GM18870 (cell line): ENCODE results near the gene ENTREP1.
"Not testable (repeated sequence)": the region's sequence is repeated elsewhere in the genome, so short reads cannot be mapped to it uniquely, and the experiment has no call there.

Experiments
- ATAC-seq: cut with Tn5 transposase; IDR thresholded peaks from one replicate; pipeline ENCODE4 v1.9.1; 2021; ENCODE audit warnings: moderate library complexity; ENCODE audit not compliant: unreplicated experiment

The ENTREP1 gene, protein sequence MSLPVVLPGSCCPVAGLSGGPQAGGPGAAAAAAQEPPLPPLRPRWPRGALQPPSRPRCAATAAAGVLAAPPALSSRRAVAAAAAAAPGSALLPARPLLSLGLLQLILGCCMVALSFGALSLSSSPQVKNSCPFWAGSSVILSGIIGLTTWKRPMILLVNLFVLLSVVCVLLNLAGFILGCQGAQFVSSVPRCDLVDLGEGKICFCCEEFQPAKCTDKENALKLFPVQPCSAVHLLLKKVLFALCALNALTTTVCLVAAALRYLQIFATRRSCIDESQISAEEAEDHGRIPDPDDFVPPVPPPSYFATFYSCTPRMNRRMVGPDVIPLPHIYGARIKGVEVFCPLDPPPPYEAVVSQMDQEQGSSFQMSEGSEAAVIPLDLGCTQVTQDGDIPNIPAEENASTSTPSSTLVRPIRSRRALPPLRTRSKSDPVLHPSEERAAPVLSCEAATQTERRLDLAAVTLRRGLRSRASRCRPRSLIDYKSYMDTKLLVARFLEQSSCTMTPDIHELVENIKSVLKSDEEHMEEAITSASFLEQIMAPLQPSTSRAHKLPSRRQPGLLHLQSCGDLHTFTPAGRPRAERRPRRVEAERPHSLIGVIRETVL

DNA sequence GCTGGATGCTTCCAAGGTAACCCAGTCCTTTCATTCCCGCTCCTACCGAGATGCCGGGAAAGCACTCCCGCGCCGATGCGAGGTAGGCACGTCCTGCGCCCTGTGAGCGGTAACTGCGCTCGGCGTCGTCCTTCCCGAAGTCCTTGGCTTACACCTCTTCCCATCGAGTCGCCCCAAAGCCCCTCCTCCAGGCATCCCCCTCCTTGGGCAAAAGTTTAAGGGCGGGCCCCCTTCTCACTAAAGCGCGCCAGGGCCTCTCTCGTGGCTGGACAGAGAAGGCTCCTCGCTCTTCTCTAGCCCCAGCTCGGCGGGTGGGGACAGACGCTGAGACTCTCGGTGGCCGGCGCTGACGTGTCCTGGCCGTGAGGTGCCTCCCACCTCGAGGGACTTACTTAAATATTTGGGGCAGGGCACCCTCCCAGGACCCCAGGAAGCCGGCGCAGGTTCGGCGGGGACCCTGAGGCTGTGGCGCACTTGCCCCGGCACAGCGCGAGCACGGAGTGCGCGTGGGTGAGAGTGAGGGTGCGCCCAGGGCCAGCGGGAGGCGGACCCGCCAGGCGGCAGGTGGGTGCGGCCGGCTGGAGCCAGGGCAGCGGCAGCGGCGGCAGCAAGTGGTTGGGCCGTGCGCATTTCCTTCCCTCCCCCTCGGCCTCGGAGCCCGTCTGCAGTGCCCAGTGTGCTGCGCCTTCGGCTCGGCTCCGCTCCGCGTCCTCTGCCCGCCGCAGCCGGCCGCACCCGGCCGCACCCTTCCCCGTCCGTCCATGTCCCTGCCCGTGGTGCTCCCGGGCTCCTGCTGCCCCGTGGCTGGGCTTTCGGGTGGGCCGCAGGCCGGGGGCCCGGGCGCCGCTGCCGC lies at the start of gene ENTREP1:
TSS of gene ENTREP1 (plus strand) at position 667 of the 853 bp plus-strand sequence. CDS start at position 762, 95 bp downstream.
- ATAC-seq, result no peak

DNA sequence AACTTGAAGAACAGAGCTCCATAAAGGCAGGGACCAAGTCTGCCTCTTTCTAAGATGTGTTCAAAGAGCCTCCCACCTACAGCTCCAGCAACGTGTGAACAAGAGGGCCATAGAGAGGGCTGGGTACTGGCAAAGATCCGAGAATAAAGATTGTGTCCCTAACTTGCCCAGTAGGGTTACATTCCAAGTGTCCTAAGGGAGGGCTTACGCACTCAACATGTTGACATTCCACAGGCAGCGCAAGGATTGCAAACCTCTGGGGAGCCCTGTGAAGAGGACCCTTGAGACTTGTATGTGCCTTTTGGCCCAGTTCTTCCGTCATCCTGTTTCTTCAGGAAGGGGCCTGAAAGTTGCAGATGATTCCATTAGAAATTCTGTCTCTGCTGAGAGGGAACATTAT lies 48.2 kb upstream of the ENTREP1 start:
- ATAC-seq, result no peak

DNA sequence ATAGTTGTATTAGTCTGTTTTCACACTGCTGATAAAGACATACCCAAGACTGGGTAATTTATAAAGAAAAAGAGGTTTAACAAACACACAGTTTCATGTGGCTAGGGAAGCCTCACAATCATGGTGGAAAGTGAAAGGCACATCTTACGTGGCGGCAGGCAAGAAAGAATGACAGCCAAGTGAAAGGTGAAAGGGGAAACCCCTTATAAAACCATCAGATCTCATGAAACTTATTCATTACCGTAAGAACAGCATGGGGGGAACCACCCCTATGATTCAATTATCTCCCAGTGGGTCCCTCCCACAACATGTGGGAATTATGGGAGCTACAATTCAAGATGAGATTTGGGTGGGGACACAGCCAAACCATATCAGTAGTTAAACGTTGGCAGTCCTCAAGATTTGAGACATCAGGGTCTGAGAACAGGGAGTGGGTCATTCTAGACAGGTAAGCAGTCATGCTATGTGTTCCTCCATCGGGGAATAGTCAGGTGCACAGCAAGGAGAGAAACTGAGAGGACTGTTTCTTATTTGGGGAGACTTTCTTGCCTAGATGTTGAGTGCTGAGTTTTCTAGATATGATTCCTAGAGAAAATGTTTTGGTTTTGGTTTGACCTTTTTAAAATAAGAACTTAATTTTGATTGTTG lies 45.8 kb upstream of the ENTREP1 start:
- ATAC-seq, result no peak

DNA sequence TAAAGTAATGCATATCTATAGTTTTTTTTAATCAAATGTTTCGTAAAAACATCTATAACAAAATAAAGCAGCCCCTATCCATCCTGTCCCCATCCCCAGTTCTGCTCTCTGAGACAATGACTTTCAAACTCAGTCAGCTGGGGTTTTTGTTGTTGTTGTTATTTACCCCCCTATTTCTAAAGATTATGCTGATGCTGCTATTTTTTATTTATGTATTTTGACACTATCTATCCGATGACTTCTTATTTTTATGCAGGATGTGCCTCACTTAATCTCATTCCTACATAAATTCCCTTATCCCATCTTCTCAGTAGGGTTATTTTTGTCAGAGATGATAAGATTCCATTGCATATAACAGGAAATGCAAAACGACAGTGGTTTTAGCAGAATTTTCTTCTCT lies 45.3 kb upstream of the ENTREP1 start:
- no peak for ATAC-seq

DNA sequence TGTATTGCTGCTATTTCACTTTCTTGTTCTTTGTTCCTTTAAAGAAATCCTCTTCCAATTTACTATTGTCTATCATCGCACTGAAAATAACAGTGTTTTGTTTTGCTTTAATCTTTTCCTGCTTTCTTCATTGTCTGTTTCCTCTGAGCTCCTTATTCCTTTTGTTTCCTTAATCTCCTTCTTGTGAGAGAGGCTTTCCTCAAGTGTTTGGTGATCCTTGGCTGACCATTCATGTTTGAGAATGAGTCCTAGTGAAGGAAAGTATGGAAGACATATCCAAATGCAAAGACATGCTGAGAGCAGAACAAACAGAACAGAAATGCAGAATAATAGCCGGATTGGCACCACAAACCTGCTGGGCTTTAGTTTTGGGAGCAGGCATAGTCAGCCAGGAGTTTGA lies 42.0 kb upstream of the ENTREP1 start:
- no peak for ATAC-seq

DNA sequence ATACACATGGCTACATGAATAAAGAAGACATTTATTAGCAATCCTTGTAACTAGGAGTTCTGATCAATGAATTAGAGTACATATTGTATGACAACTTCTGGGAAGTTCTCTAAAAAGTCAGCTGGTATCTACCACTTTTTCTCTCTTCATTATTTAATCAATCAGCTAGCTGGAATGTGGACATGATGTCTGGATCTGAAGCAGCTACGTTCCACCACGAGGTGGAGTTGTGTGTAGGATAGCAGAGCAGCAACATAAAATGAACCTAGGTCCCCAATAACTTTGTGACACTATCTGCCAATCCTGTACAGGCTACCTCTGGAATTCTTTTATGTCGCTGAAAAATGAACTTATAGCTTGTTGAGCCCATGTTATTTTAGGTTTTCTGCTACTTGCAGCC lies 32.9 kb upstream of the ENTREP1 start:
- ATAC-seq, result no peak

DNA sequence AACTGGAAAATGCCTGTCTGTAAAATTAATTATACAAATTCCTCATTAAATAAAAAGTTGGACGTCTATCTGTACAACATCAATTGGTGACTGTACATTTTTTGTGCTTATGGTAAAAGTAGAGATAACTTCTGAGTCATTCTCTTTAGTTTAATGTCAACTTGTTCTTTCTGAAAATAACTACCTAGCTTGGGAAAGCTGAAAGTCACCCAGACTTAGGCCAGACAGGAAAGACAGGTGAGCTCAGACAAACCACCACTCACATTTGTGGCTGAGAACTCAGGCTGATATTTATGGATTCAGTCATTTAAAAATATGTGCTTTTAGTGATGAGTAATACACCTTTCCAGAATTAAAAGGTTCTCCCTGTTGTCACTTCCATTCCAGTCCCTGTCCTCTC lies 31.9 kb upstream of the ENTREP1 start:
- no peak for ATAC-seq

DNA sequence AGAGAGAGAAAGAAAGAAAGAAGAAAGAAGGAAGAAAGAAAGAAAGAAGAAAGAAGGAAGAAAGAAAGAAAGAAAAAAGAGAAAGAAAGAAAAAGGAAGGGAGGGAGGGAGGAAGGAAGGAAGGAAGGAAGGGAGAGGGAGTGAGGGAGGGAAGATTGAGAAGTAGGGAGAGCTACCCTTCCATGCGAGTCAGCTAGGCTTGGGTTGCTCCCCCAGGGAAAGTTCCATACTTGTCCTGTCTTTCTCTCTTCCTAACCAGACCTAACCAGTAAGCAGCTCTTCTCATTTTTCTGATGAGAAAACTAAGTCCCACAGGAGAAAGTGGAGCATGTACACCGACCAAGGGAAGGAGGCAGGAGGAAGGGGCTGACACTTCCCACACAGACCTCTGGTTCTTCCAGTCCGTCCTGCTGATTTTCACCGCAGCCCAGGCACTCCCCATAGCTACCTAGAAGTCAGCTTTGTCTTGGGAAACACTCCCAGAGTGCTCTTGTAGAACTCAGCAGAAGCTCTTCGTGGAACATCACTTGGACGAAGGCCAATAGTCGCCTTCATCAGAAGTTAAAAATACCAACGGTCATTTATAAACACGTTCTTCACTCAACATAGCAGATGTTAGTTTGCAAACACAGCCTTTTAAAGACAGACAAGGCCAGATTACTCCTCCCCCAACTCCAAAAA lies 29.0 kb upstream of the ENTREP1 start:
- no peak for ATAC-seq

DNA sequence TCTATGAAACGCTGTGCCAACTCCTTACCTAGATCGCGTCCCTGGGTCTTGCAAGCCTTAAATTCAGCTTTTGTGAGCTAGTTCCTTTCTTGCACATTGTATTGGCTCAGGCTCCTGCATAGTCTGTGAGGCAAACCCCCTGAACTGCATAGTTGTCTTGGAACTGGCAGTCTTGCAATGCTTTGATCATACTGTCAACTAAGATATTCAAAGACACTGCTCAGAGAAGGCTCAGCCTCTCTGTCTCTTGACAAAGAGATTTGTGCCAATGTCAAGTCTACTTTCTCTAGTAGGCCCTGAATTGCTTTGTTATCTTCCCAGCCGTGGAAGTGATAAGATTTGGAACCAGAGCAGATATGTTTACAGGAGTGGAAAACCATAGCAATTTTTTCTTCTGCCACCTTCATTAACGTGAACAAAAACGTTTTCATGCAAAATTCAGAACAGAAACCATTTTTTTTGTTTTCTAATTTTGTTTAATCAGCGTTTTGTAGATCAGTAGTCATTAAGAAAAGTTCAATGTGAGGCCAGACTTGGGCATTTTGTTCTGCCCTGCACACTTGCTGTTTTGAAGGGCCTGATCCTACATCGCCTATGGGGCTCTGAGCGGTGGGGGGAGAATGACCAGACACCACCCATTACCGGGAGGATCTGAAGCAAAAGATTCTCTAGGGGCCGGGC lies 27.6 kb upstream of the ENTREP1 start:
- ATAC-seq, result no peak

DNA sequence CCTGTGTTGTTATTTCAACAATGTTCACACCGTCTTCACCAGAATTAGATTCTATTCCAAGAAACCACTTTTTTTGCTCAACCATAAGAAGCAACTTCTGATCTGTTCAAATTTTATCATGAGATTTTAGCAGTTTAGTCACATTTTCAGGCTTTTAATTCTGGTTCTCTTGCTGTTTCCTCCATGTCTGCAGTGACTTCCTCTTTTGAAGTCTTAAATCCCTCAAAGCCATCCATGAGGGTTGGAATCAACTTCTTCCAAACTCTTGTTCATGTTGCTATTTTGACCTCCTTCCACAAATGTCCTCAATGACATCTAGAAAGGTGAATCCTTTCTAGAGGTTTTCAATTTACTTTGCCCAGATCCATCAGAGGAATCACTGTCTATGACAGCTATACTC lies 25.7 kb upstream of the ENTREP1 start:
- no peak for ATAC-seq

DNA sequence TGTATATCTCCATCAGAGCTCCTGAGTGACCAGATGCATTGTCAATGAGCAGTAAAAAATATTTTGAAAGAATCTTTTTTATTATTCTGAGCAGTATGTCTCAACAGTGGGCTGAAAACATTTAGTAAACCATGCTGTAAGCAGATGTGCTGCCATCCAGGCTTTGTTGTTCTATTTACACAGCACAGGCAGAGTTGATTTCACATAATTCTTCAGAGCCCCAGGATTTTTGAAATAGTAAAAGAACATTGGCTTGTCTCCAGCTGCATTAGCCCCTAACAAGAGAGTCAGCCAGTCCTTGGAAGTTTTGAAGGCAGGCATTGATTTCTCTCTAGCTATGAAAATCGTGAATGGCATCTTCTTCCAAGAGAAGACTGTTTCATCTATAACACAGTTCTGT lies 25.2 kb upstream of the ENTREP1 start:
- no peak for ATAC-seq

DNA sequence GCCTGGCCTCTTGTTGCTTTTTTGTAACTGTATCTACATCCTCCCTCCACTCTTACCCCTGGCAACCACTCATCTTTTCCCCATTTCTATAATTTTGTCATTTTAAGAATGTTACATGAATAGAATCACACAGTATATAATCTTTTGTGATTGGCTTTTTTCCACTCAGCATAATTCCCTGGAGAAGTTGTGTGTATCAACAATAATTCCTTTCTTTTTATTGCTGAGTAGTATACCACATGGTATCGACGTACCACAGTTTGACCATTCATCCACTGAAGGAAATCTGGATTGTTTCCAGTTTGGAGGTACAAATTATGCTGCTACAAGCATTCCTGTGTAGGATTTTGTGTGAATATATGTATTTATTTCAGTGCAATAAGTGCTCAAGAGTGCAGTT lies 21.7 kb upstream of the ENTREP1 start:
- ATAC-seq, result no peak

DNA sequence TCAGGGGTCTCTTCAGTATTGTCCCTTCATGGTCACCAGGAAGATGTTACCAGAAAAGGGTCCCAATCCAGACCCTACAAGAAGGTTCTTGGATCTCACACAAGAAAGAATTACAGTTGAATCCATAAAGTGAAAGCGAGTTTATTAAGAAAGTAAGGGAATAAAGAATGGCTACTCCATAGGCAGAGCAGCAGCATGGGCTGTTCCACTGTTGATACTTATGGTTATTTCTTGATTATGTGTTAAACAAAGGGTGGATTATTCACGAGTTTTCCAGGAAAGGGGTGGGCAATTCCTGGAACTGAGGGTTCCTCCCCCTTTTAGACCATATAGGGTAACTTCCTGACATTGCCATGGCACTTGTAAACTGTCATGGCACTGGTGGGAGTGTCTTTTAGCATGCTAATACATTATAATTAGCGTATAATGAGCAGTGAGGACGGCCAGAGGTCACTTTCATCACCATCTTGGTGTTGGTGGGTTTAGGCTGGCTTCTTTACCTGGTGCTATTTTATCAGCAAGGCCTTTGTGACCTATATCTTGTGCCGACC lies 18.0 kb upstream of the ENTREP1 start:
- ATAC-seq, result not testable (repeated sequence)

DNA sequence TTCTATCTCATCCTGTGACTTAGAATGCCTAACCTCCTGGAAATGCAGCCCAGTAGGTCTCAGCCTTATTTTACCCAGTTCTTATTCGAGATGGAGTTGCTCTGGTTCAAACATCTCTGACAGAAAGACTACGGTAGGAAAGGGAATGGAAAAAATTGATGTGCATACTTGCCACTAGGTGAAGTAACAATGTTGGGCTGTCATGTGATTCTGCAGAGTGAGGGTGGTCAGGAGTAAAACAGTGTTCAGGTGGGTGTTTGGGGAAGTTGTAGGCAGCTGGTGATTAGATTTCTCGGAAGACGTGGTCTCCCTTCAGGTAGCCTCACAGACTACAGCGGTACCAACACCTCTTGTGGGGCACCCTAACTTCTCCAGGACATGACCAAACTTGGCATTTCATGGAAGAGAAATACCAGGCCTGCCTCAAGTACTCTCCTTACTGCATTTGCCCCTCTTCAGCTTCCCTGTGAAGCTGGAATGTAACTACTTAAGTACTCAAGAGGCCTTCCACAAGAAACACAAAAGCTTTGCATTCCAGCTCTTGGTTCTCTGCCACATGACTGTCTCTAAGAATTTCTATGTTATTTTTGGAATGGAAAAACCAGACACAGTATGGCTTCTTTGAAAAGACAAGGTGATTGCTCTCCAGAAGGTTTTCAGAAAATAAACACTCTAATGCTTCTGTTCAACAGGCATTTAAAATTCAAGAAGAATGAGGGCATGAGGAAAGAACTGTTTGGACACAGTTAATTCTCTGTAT lies 17.4 kb upstream of the ENTREP1 start:
- no peak for ATAC-seq

DNA sequence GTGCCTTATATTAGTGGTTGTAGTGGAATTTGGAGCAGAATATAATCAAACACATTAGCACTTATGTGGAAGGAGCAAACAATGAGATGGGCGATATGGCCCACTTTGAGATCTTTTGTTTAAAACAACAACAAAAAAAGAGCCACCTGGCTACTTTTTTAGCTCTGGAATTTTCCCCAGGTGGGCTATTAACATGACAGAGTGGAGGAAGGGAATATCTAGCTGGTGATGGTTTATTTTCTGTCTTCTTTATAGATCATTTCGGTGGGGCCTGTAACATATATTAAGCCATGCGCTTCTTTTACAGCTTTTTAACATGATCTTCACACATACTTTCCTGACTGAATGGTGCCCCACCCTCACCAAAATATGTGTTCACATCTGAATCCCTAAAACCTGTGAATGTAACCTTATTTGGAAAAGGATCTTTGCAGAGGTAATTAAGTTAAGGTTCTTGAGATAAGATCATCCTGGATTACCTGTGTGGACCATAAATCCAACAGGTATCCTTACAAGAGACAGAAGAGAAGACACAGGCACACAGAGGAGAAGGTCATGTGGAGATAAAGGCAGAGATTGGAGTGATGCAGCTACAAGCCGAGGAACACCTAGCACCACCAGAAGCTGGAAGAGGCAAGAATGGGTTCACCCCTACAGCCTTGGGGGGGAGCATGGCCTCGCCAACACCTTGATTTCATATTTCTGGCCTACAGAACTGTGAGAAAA lies 16.6 kb upstream of the ENTREP1 start:
- ATAC-seq, result no peak

DNA sequence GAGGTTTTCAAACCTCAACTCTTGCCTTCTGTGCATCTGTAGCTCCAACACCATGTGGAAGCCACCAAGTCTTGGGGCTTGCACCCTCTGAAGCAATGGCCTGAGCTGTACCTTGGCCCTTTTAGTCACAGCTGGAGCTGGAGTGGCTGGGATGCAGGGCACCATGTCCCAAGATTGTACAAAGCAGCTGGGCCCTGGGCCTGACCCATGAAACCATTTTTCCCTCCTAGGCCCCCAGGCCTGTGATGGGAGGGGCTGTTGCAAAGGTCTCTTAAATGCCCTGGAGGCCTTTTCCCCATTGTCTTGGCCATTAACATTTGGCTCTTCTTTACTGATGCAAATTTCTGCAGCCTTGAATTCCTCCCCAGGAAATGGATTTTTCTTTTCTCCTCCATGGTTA lies 11.8 kb upstream of the ENTREP1 start:
- ATAC-seq, result no peak

DNA sequence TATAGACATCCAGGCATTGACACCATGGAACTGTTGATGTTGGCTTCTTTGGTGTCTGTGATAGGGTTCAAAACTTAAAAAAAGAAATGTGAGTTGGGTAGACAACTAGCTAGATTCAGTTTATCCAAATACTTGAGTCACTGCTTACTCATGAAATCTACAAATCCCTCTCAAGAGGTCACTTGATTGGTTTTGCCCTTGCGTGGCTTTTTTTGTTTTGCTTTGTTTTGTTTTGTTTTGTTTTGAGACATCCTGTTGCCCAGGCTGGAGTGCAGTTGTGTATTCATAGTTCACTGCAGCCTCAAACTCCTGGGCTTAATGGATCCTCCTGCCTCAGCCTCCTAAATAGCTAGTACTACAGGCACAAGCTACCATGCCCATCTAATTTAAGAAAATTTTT lies 10.5 kb upstream of the ENTREP1 start:
- ATAC-seq, result no peak

DNA sequence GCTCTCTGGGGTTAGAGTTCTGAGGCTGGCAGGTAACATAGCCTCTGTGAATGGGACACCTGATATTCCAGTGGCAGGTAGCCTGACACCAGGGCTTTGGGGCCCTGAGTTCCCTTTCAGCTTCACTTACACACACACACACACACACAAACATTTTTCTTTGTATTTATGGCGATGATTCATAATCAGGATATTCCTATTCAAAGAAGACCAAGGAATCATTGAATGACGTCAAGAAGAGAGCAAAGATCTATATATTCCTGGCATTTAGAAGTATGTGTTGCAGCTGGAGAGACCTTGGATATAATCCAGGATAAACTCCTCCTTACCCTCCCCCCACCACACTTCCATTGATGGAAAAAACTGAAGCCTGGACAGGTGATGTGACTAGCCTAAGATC lies 7.9 kb upstream of the ENTREP1 start:
- no peak for ATAC-seq
